ENCODE results near the gene UNC5C.

UNC5C gene

GRCh38 chr4:95546866-95547714 is 1.7 kb downstream of the UNC5C start:
- peak overlapping the region; percentile 48 for H3K4me3 ChIP-seq (ENCODE audit: low read depth, low read length)

GRCh38 chr4:95546221-95546620 is 2.6 kb downstream of the UNC5C start:
- H3K4me3 ChIP-seq (ENCODE audit: low read depth, low read length), result no peak overlapping the region

- no peak overlapping the region for H3K4me3 ChIP-seq (ENCODE audit: low read depth, low read length)
These were observed 3.2 kb downstream of the UNC5C start for GRCh38 chr4:95545546-95545945.

- no peak overlapping the region for H3K4me3 ChIP-seq (ENCODE audit: low read depth, low read length)
These were observed 4.4 kb downstream of the UNC5C start for GRCh38 chr4:95544113-95545103.

GRCh38 chr4:95541889-95542607 is 6.7 kb downstream of the UNC5C start:
- H3K4me3 ChIP-seq (ENCODE audit: low read depth, low read length), result no peak overlapping the region

- H3K4me3 ChIP-seq (ENCODE audit: low read depth, low read length), result no peak overlapping the region
These were observed 7.7 kb downstream of the UNC5C start for GRCh38 chr4:95541094-95541493.

GRCh38 chr4:95540227-95540626 is 8.5 kb downstream of the UNC5C start:
- H3K4me3 ChIP-seq (ENCODE audit: low read depth, low read length), result no peak overlapping the region

- H3K4me3 ChIP-seq (ENCODE audit: low read depth, low read length), result no peak overlapping the region
These were observed 9.7 kb downstream of the UNC5C start for GRCh38 chr4:95539106-95539505.

- no peak overlapping the region for H3K4me3 ChIP-seq (ENCODE audit: low read depth, low read length)
These were observed 10.8 kb downstream of the UNC5C start for GRCh38 chr4:95537863-95538488.

GRCh38 chr4:95537191-95537590 is 11.6 kb downstream of the UNC5C start:
- H3K4me3 ChIP-seq (ENCODE audit: low read depth, low read length), result no peak overlapping the region

- H3K4me3 ChIP-seq (ENCODE audit: low read depth, low read length), result no peak overlapping the region
These were observed 12.1 kb downstream of the UNC5C start for GRCh38 chr4:95536650-95537049.

GRCh38 chr4:95535180-95535579 is 13.6 kb downstream of the UNC5C start:
- H3K4me3 ChIP-seq (ENCODE audit: low read depth, low read length), result no peak overlapping the region

- H3K4me3 ChIP-seq (ENCODE audit: low read depth, low read length), result no peak overlapping the region
These were observed 14.7 kb downstream of the UNC5C start for GRCh38 chr4:95534032-95534431.

- H3K4me3 ChIP-seq (ENCODE audit: low read depth, low read length), result no peak overlapping the region
These were observed 15.5 kb downstream of the UNC5C start for GRCh38 chr4:95533254-95533653.

- H3K4me3 ChIP-seq (ENCODE audit: low read depth, low read length), result no peak overlapping the region
These were observed 16.5 kb downstream of the UNC5C start for GRCh38 chr4:95532305-95532704.

- no peak overlapping the region for H3K4me3 ChIP-seq (ENCODE audit: low read depth, low read length)
These were observed 17.6 kb downstream of the UNC5C start for GRCh38 chr4:95531141-95531540.

- H3K4me3 ChIP-seq (ENCODE audit: low read depth, low read length), result no peak overlapping the region
These were observed 18.8 kb downstream of the UNC5C start for GRCh38 chr4:95529946-95530345.

- H3K4me3 ChIP-seq (ENCODE audit: low read depth, low read length), result no peak overlapping the region
These were observed 20.3 kb downstream of the UNC5C start for GRCh38 chr4:95528388-95528948.

- no peak overlapping the region for H3K4me3 ChIP-seq (ENCODE audit: low read depth, low read length)
These were observed 22.7 kb downstream of the UNC5C start for GRCh38 chr4:95526075-95526474.

- H3K4me3 ChIP-seq (ENCODE audit: low read depth, low read length), result no peak overlapping the region
These were observed 24.0 kb downstream of the UNC5C start for GRCh38 chr4:95524729-95525128.
